ENCODE measurements around the gene SSC5D.

- TF ChIP-seq CTCF (IDR thresholded peaks at IDR 0.05; ENCODE audit: borderline replicate concordance, extremely low read depth, low read length, poor library complexity, severe bottlenecking) = no peak
- TF ChIP-seq EZH2 (IDR thresholded peaks at IDR 0.05; ENCODE audit: borderline replicate concordance, low read depth, low read length, severe bottlenecking) = no peak
Measured at GRCh38 chr19:55482967-55483705, 5.1 kb upstream of the SSC5D start.

Data from DND-41 (cell line).